Renal cortex interstitium (tissue), 15 donors: ENCODE data around the gene CEBPB. TPM values are rescaled to one million over a fixed set of nuclear protein-coding genes. Genes with fewer than 3 reads are reported as not detected.

ENCODE experiments used
- DNase-seq, 11 donors: peaks; one replicate each; pipeline ENCODE4 v3.0.0-alpha.2; 2013; ENCODE audit warnings: low read depth in 9 of 11, low spot score in 4 of 11; ENCODE audit errors: extremely low read depth in 1 of 11
- long read RNA-seq, 16 experiments: transcript quantifications; one replicate each; lab custom pipeline, GENCODE V29; 2026
- polyA plus RNA-seq, 3 donors: library from polyadenylated mRNA; unstranded; fragments of 120-200 nt; gene quantifications; one replicate each; pipeline ENCODE4 v1.2.1, GENCODE V29; 2013; ENCODE audit not compliant: insufficient read length in 3 of 3

Gene CEBPB
- polyA plus RNA-seq = 1 to 10 TPM; 2.9 to 6.7 (median 5.5) TPM
- long read RNA-seq, donor 1, transcript CEBPB-201 (1 exons, 1,956 nt) = major isoform, 14 of 14 reads
- long read RNA-seq, donor 1, partial matches to known transcripts = 0 of 14 reads
- long read RNA-seq, donor 1, other reads (novel, unspliced or antisense) = 0 of 14 reads
- long read RNA-seq, donor 2, transcript CEBPB-201 (1 exons, 1,956 nt) = major isoform, 22 of 22 reads
- long read RNA-seq, donor 2, partial matches to known transcripts = 0 of 22 reads
- long read RNA-seq, donor 2, other reads (novel, unspliced or antisense) = 0 of 22 reads
- long read RNA-seq, donor 3, transcript CEBPB-201 (1 exons, 1,956 nt) = major isoform, 27 of 27 reads
- long read RNA-seq, donor 3, partial matches to known transcripts = 0 of 27 reads
- long read RNA-seq, donor 3, other reads (novel, unspliced or antisense) = 0 of 27 reads
- long read RNA-seq, donor 4, partial matches to known transcripts = 0 of 3 reads
- long read RNA-seq, donor 4, other reads (novel, unspliced or antisense) = 0 of 3 reads
- long read RNA-seq, donor 5, transcript CEBPB-201 (1 exons, 1,956 nt) = major isoform, 22 of 22 reads
- long read RNA-seq, donor 5, partial matches to known transcripts = 0 of 22 reads
- long read RNA-seq, donor 5, other reads (novel, unspliced or antisense) = 0 of 22 reads
- long read RNA-seq, donor 6, transcript CEBPB-201 (1 exons, 1,956 nt) = major isoform, 16 of 16 reads
- long read RNA-seq, donor 6, partial matches to known transcripts = 0 of 16 reads
- long read RNA-seq, donor 6, other reads (novel, unspliced or antisense) = 0 of 16 reads
- long read RNA-seq, donor 7, transcript CEBPB-201 (1 exons, 1,956 nt) = major isoform, 14 of 14 reads
- long read RNA-seq, donor 7, partial matches to known transcripts = 0 of 14 reads
- long read RNA-seq, donor 7, other reads (novel, unspliced or antisense) = 0 of 14 reads
- long read RNA-seq, donor 8, transcript CEBPB-201 (1 exons, 1,956 nt) = major isoform, 21 of 21 reads
- long read RNA-seq, donor 8, partial matches to known transcripts = 0 of 21 reads
- long read RNA-seq, donor 8, other reads (novel, unspliced or antisense) = 0 of 21 reads
- long read RNA-seq, donor 9, transcript CEBPB-201 (1 exons, 1,956 nt) = major isoform, 11 of 11 reads
- long read RNA-seq, donor 9, partial matches to known transcripts = 0 of 11 reads
- long read RNA-seq, donor 9, other reads (novel, unspliced or antisense) = 0 of 11 reads
- long read RNA-seq, donor 10, transcript CEBPB-201 (1 exons, 1,956 nt) = major isoform, 18 of 18 reads
- long read RNA-seq, donor 10, partial matches to known transcripts = 0 of 18 reads
- long read RNA-seq, donor 10, other reads (novel, unspliced or antisense) = 0 of 18 reads
- long read RNA-seq, donor 11, transcript CEBPB-201 (1 exons, 1,956 nt) = major isoform, 6 of 6 reads
- long read RNA-seq, donor 11, partial matches to known transcripts = 0 of 6 reads
- long read RNA-seq, donor 11, other reads (novel, unspliced or antisense) = 0 of 6 reads
- long read RNA-seq, donor 12, transcript CEBPB-201 (1 exons, 1,956 nt) = major isoform, 5 of 5 reads
- long read RNA-seq, donor 12, partial matches to known transcripts = 0 of 5 reads
- long read RNA-seq, donor 12, other reads (novel, unspliced or antisense) = 0 of 5 reads
- long read RNA-seq, donor 13, transcript CEBPB-201 (1 exons, 1,956 nt) = major isoform, 26 of 26 reads
- long read RNA-seq, donor 13, partial matches to known transcripts = 0 of 26 reads
- long read RNA-seq, donor 13, other reads (novel, unspliced or antisense) = 0 of 26 reads
- long read RNA-seq, donor 14, transcript CEBPB-201 (1 exons, 1,956 nt) = major isoform, 18 of 18 reads
- long read RNA-seq, donor 14, partial matches to known transcripts = 0 of 18 reads
- long read RNA-seq, donor 14, other reads (novel, unspliced or antisense) = 0 of 18 reads
- long read RNA-seq, donor 15, transcript CEBPB-201 (1 exons, 1,956 nt) = major isoform, 7 of 7 reads
- long read RNA-seq, donor 15, partial matches to known transcripts = 0 of 7 reads
- long read RNA-seq, donor 15, other reads (novel, unspliced or antisense) = 0 of 7 reads
- long read RNA-seq, donor 16, transcript CEBPB-201 (1 exons, 1,956 nt) = major isoform, 28 of 28 reads
- long read RNA-seq, donor 16, partial matches to known transcripts = 0 of 28 reads
- long read RNA-seq, donor 16, other reads (novel, unspliced or antisense) = 0 of 28 reads

DNA sequence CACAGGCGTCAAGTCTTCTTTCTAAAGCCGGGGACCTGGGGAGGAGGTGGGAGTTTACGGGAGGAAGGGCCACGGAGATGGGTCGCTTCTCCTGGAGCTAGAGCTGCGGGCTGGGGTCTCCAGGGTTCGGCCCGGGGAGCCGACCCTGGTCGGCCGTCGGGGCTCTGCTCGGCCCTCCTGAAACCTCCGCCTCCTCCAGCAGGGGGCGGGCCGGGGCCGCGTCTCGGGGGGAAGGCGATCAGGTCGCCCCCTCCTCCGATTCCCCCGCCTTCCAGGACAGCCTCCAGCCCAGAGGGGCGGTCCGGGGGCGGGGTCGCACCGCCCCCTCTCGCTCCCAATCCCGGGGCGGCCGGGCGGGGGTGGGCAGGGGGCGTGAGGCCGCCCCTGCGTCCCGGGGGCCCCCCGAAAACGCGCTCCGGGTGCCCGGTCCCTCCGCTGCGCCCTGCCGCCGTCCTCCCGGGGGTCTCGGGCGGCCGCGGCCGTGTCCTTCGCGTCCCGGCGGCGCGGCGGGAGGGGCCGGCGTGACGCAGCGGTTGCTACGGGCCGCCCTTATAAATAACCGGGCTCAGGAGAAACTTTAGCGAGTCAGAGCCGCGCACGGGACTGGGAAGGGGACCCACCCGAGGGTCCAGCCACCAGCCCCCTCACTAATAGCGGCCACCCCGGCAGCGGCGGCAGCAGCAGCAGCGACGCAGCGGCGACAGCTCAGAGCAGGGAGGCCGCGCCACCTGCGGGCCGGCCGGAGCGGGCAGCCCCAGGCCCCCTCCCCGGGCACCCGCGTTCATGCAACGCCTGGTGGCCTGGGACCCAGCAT is at the start of gene CEBPB:
Gene CEBPB, plus strand, starts transcription at position 580 of the 814 bp plus-strand sequence. Its CDS starts 204 bp downstream, at position 784.
- DNase-seq = peak in 9 of 11 donors; percentile 76 to 89 (median 83)

GRCh38 chr20:50141018-50141675 is 49.5 kb upstream of the CEBPB start:
- no peak for DNase-seq

DNA sequence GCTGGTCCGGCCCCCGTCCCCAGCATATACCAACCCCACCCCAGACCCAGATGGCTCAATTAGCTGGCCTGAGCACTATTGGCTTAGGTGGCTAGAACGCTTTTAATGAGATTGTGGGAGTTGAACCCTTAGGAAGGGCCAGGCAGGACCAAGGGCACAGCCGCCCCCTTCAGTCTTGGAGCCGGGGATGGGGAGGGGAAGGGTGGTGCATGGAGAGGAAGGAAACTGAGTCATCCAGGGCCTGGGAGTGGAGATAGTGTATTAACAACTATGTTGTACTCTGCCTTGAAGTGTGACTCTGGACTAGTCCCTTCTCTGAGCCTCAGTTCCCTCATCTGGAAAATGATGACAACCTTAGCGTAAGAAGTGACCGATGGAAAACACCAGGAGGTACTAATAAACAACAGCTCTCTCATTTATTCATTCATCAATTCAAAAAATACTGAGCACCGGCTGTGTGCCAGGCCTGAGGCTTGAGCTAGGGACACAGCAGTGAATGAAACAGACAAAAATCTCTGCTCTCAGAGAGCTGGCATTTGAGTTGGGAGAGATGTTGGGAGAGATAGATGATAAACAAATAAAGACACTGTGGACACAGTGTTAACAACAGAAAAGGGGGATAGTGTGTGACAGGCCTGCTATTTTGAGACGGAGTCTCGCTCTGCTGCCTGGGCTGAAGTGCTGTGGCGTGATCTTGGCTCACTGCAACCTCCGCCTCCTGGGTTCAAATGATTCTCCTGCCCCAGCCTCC is 48.6 kb upstream of the CEBPB start:
- no peak for DNase-seq

DNA sequence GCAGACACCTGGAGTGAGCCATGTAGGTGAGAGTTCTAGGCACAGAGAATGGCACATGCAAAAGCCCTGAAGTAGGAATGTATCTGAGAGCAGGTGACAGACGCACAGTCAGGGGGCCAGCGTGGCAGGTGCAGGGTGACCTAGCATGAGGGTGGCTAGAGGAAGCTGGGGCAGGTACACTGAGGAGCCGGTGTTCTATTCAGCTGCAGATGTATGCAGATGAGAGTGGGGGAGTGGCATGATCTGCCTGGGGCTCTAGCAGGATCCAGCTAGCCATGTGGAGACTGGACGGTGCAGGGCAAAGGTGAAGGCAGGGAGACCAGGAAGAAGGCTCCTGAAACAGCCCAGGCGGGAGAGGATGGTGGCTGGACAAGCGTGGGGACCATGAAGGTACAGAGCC is 47.8 kb upstream of the CEBPB start:
- no peak for DNase-seq

DNA sequence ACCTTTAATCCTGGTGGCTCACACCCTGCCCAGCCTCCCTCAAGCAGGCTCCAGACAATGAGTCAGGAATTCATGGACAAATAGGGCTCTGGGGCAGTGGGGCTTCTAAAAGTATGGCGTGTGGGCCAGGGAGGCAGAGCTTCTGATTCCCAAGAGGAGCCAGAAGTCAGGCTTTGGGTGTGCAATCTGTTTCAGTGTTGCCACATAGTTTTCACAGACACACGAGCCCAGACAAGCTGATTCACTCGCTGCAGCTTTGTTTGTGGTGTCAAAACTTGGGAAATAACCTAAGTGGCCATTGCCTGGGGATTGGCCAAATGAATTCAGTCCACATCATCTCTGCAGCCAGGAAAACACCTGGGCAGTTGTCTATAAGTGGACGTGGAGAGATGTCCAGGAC is 46.3 kb upstream of the CEBPB start:
- DNase-seq = no peak

DNA sequence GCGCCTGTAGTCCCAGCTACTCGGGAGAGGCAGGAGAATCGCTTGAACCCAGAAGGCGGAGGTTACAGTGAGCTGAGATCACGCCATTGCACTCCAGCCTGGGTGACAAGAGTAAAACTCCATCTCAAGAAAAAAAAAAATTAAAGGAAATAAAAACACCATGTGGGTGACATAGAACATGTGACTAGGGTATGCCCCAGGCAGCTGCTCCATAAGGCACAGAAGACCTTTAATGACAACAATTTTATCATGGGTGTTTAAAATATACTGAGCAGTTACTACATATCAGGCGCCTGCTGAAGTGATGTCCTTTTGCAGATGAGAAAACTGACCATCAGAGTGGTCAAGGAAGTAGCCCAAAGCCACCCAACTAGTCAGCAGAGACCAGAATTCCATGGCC is 45.1 kb upstream of the CEBPB start:
- DNase-seq = no peak

DNA sequence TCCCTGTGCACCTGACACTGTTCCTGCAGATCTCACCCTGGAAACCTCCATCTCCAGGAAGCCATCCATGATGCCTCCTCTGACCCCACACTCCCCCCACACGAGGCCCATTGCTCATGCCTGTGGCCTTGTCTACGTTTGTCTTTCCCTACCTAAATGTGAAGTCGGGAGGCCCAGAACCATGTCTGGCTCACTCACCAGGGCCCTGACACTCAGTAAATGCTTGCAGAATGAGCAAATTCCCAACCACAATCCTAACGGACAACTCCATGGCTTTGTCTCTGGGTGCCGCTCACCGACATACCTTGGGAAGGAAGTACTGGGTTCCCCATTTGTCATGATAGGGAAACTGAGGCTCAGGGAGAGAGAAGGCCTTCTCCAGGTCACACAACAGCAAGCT is 44.4 kb upstream of the CEBPB start:
- DNase-seq = no peak

- DNase-seq = no peak
Observed at GRCh38 chr20:50146732-50147662, 43.6 kb upstream of the CEBPB start.

DNA sequence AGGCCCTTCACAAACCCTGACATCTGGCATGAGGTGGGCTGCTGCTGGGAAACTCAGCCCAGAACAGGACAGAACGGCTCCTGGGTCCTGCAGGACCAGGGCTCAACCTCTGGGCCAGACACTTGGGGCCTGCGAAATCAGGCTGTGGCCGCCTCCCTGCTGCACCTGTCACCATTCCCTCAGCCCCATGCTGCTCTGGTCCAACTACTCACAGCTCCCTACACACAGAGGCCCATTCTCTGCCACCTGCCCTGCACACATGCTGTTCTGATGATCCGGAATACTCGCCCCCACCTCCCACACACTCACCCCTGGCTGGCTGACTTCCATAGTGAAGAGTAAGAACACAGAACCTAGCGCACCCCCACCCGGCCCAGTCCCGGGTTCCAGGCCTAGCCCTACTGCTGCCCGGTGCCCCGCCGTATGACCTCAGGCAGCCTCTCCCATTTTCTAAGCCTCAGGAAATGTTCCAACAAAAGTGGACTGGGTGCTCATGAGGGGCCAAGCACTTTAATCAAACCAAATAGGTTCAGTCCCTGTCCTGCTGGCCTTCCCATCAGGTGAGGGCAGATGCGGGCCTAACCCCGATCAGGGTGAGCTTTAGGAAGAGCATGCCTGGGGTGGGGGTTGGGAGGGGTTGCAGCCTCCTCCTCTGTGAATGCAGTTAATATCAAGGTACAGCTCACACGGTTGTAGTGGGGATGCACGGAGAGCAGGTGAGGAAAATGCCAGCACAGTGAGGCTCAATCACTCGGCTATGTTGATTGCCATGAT is 41.0 kb upstream of the CEBPB start:
- no peak for DNase-seq

DNA sequence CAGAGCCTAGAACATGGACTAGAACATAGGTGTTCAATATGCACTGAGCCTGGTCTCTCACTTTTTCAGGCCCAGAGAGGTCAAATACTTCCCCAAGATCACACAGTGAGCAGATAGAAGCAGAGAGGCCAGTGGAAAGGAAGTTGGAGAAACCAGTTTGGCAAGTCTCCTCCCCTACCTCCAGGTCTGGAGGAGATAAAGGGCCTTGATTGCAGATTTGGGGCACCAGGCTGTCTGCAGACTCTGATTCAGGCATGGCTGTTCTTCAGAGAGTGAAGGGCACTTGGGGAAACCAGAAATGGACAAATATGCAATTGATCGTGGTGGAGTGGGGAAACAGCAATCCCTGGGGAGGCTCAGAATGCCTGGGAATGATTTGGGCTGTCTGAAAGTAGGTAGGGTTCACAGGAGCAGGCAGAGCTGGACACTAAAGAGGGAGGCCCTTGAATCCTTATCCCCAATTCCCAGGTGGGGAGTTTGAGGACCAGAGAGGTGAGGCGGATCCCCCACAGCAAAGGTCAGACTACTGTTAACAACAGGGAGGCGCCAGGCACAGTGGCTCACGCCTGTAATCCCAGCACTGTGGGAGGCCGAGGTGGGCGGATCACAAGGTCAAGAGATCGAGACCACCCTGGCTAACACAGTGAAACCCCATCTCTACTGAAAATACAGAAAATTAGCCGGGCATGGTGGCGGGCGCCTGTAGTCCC is 39.4 kb upstream of the CEBPB start:
- no peak for DNase-seq

DNA sequence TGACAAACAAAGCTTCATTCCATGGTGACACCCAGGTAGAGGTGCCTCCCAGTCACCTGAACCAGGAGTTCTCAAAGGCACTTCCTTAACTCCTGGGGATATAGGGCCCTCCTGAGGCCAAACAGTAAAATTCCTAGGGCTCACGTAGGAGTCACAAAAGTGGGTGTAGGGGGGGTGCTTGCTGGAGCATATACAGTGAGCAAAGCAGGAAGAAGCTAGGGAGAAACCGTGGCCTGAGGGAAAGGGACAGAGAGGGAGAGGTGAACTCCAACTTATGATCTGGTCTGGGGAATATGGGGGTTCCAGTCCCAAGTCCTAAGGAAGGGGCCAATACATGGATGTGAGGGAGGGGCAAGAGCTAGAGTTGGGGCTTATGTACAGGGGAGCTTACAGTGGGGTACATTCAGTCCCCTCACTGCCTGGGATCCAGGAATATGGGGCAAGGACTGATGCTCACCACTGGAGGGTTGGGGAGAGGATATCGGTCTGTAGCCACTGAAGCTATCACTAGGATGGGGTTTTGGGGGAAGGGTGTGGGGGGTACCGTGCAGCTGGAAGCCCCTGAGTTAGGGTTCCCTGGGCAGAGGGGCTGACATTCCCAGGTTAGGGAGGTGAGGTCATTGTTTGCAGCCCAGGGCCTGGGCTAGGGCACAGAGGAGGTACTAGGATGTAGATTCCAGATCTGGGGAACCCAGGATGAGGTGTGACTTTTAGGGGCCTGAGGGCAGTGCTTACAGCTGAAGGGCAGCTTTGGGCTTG is 38.1 kb upstream of the CEBPB start:
- DNase-seq = no peak

DNA sequence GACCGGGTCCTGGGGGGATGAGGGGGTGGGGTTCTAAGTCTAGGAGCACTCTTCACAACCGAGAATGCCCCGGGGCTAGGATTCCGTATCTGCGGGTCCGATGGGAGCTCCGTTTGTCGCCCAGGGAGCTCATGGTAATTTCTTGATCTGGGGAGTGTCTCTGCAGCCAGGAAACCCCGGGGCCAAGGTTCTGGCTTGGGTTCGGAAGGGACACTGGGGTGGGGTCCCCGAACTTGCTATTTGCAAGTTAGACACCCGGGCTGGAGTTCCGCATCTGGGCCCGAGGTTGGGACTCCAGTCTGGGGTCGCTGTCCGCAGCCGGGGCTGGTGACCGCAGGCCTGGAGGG is 37.5 kb upstream of the CEBPB start:
- DNase-seq = no peak
